GM18526 (cell line): Measurements from ENCODE around the gene SH3RF2.

Experiments
- POLR2A ChIP-seq: IDR thresholded peaks from 3 replicates; pipeline ENCODE4 v1.6.1; 2011; ENCODE audit not compliant: insufficient read length; ENCODE audit errors: extremely low read depth

The SH3RF2 gene

GRCh38 chr5:145936401-145937131 is at the start of gene SH3RF2:
Gene SH3RF2 (plus strand): TSS chr5:145936578. CDS start chr5:145937929, 1,351 bp downstream.
- no peak for TF ChIP-seq POLR2A

GRCh38 chr5:145887217-145887616 is 49.2 kb upstream of the SH3RF2 start:
- TF ChIP-seq POLR2A = no peak

GRCh38 chr5:145887976-145888574 is 48.3 kb upstream of the SH3RF2 start:
- TF ChIP-seq POLR2A = no peak

GRCh38 chr5:145889611-145890010 is 46.8 kb upstream of the SH3RF2 start:
- no peak for TF ChIP-seq POLR2A

GRCh38 chr5:145898171-145898570 is 38.2 kb upstream of the SH3RF2 start:
- no peak for TF ChIP-seq POLR2A

GRCh38 chr5:145902421-145902820 is 34.0 kb upstream of the SH3RF2 start:
- TF ChIP-seq POLR2A = no peak

GRCh38 chr5:145903113-145903512 is 33.3 kb upstream of the SH3RF2 start:
- no peak for TF ChIP-seq POLR2A

- TF ChIP-seq POLR2A = no peak
Measured at GRCh38 chr5:145903867-145904266, 32.5 kb upstream of the SH3RF2 start.

- TF ChIP-seq POLR2A = no peak
Measured at GRCh38 chr5:145904743-145905142, 31.6 kb upstream of the SH3RF2 start.

GRCh38 chr5:145906401-145906800 is 30.0 kb upstream of the SH3RF2 start:
- no peak for TF ChIP-seq POLR2A

- TF ChIP-seq POLR2A = no peak
Measured at GRCh38 chr5:145908206-145908960, 28.0 kb upstream of the SH3RF2 start.

GRCh38 chr5:145911164-145911563 is 25.2 kb upstream of the SH3RF2 start:
- no peak for TF ChIP-seq POLR2A

- no peak for TF ChIP-seq POLR2A
Measured at GRCh38 chr5:145912019-145912418, 24.4 kb upstream of the SH3RF2 start.

- no peak for TF ChIP-seq POLR2A
Measured at GRCh38 chr5:145912594-145912993, 23.8 kb upstream of the SH3RF2 start.

- TF ChIP-seq POLR2A = no peak
Measured at GRCh38 chr5:145913701-145914100, 22.7 kb upstream of the SH3RF2 start.

- TF ChIP-seq POLR2A = no peak
Measured at GRCh38 chr5:145915970-145916638, 20.3 kb upstream of the SH3RF2 start.

- no peak for TF ChIP-seq POLR2A
Measured at GRCh38 chr5:145917288-145917687, 19.1 kb upstream of the SH3RF2 start.
